CD4-positive, alpha-beta T cell treated with Interleukin-2 at 100 ng/mL for 4 hours (primary cell): ENCODE results near the gene BTBD10.

Experiments
- DNase-seq: peaks from one replicate; pipeline ENCODE4 v3.0.0-alpha.2; 2020; ENCODE audit warnings: low spot score

Gene BTBD10

GRCh38 chr11:13338427-13339069 lies 124.5 kb downstream of the BTBD10 start:
- peak; percentile 14 for DNase-seq

- DNase-seq = peak; percentile 45
These were observed 125.0 kb downstream of the BTBD10 start for GRCh38 chr11:13338019-13338426.
